AG04450 (cell line): ENCODE results near the gene AKR1A1. TPM values are rescaled to one million over a fixed set of nuclear protein-coding genes. Genes with fewer than 3 reads are reported as not detected.
A peak's percentile ranks its signal among the peaks of the same experiment; 100 is the strongest.

Experiments
- CTCF ChIA-PET: fragments of 300-600, 350-600 bp; formaldehyde crosslinking; extraction: SDS; loops from one replicate; lab custom pipeline; 2022; ENCODE audit warnings: antibody characterized with exemption, inconsistent platforms; lab: Charles Lee
- POLR2A ChIA-PET: fragments of 350-600 bp; formaldehyde crosslinking; extraction: SDS; loops from one replicate; lab custom pipeline; 2021; ENCODE audit warnings: antibody characterized with exemption, inconsistent platforms; lab: Yijun Ruan, JAX
- DNase-seq: peaks from one replicate; pipeline ENCODE4 v3.0.0-alpha.2; 2011; ENCODE audit warnings: low read depth, low spot score
- H3K27ac ChIP-seq: one replicate; pipeline ENCODE4 v1.5.1; 2012; ENCODE audit warnings: low read depth, low read length, control low read depth
- H3K27me3 ChIP-seq: one replicate; pipeline ENCODE4 v1.6.0; 2012; ENCODE audit warnings: low read length; ENCODE audit not compliant: control insufficient read depth, insufficient read depth
- H3K4me3 ChIP-seq: 2 replicates; pipeline ENCODE4 v1.5.1; 2011; ENCODE audit warnings: mild to moderate bottlenecking, low read depth, low read length, control low read depth
- H3K9me3 ChIP-seq: 2 replicates; pipeline ENCODE4 v1.5.1; 2012; ENCODE audit warnings: low read length; ENCODE audit not compliant: control insufficient read depth, insufficient read depth
- CTCF ChIP-seq: IDR thresholded peaks from 2 replicates; pipeline ENCODE4 v1.5.1; 2011; ENCODE audit warnings: low read depth, low read length, control low read depth, inconsistent platforms
- polyA plus RNA-seq: library from polyadenylated mRNA; depleted of rRNA; stranded (reverse); fragments of >200 nt; gene quantifications from 2 replicates; pipeline ENCODE4 v1.2.3, GENCODE V29; 2011

Gene AKR1A1
- polyA plus RNA-seq, 1 experiment, result 150 TPM

- ChIA-PET CTCF (no interaction called here), POLR2A (interaction anchor here (3.0 kb wide), 1 partner anchor 24 kb away, joined by 19 read pairs; the partner anchor contains the start of gene PRDX1)
- TF ChIP-seq CTCF, result no peak
- no peak for DNase-seq
- H3K27me3 ChIP-seq, result no peaks in the 10 kb centered on the region
- no peaks in the 10 kb centered on the region for H3K9me3 ChIP-seq
- H3K27ac ChIP-seq, result no peak overlapping the region
- no peak overlapping the region for H3K4me3 ChIP-seq
Measured at GRCh38 chr1:45545019-45545493, 5.6 kb upstream of the AKR1A1 start.

GRCh38 chr1:45545553-45546310 is 4.9 kb upstream of the AKR1A1 start:
- no peaks in the 10 kb centered on the region for H3K9me3 ChIP-seq
- H3K4me3 ChIP-seq, result no peak overlapping the region
- TF ChIP-seq CTCF, result no peak
- DNase-seq, result no peak
- no peak overlapping the region for H3K27ac ChIP-seq
- H3K27me3 ChIP-seq, result no peaks in the 10 kb centered on the region
- CTCF ChIA-PET, result interaction anchor here (0.6 kb wide), 1 partner anchor 13 kb away, joined by 4 read pairs; no protein-coding TSS in a partner anchor
- POLR2A ChIA-PET, result interaction anchor here (3.0 to 6.5 kb wide), 2 partner anchors 24 to 25 kb away, joined by 19 to 134 read pairs; partner anchors contain the start of gene PRDX1

- POLR2A ChIA-PET, result interaction anchor here (0.8 to 6.5 kb wide), 4 partner anchors 28 to 105 kb away, joined by 3 to 134 read pairs (median 4); partner anchors contain the start of gene PRDX1
Measured at GRCh38 chr1:45551684-45552083, 1.1 kb downstream of the AKR1A1 start.

GRCh38 chr1:45552331-45552730 is 1.7 kb downstream of the AKR1A1 start:
- ChIA-PET POLR2A (interaction anchor here (2.0 to 6.5 kb wide), 2 partner anchors 31 to 32 kb away, joined by 4 to 134 read pairs; partner anchors contain the start of gene PRDX1), CTCF (no interaction called here)
- Histone ChIP-seq H3K27ac (no peak overlapping the region), H3K9me3 (peaks cover 3% of the 10 kb centered on the region; the same call in 1 of the 2 replicates), H3K4me3 (peak overlapping the region; percentile 94), H3K27me3 (no peaks in the 10 kb centered on the region)
- DNase-seq, result no peak
- TF ChIP-seq CTCF, result no peak

More at GRCh38 chr1:45551684-45552083, 1.1 kb downstream of the AKR1A1 start:
- DNase-seq, result no peak
- Histone ChIP-seq H3K4me3 (peak overlapping the region; percentile 94), H3K27ac (no peak overlapping the region), H3K9me3 (peaks cover 3% of the 10 kb centered on the region; the same call in 1 of the 2 replicates), H3K27me3 (no peaks in the 10 kb centered on the region)
- CTCF ChIA-PET, result interaction anchor here (1.0 to 1.3 kb wide), 3 partner anchors 15 to 192 kb away, joined by 3 to 4 read pairs (median 3); no protein-coding TSS in a partner anchor
- no peak for TF ChIP-seq CTCF
